Osteoblast (primary cell): ENCODE results near the gene PROX2. TPM values are rescaled to one million over a fixed set of nuclear protein-coding genes. Genes with fewer than 3 reads are reported as not detected.

Source experiments
- DNase-seq: peaks from one replicate; pipeline ENCODE4 v3.0.0; 2011; ENCODE audit warnings: low spot score, mixed read lengths; ENCODE audit not compliant: insufficient read length; ENCODE audit errors: missing footprints
- H2AFZ ChIP-seq: 2 replicates; pipeline ENCODE4 v1.6.0; 2011; ENCODE audit warnings: mild to moderate bottlenecking, low read length
- H3K27ac ChIP-seq: 2 replicates; pipeline ENCODE4 v1.5.1; 2011; ENCODE audit warnings: mild to moderate bottlenecking, low read depth, low read length, moderate library complexity
- H3K27me3 ChIP-seq: 2 replicates; pipeline ENCODE4 v1.6.0; 2012; ENCODE audit warnings: mild to moderate bottlenecking, control low read depth, inconsistent platforms, low read length, moderate library complexity; ENCODE audit not compliant: insufficient read depth
- H3K36me3 ChIP-seq: 2 replicates; pipeline ENCODE4 v1.5.1; 2011; ENCODE audit warnings: mild to moderate bottlenecking, low read length, control low read depth, moderate library complexity; ENCODE audit not compliant: insufficient read depth
- H3K4me1 ChIP-seq: 2 replicates; pipeline ENCODE4 v1.5.1; 2011; ENCODE audit warnings: mild to moderate bottlenecking, low read length, control low read depth, moderate library complexity; ENCODE audit not compliant: insufficient read depth
- H3K4me2 ChIP-seq: 2 replicates; pipeline ENCODE4 v1.6.0; 2011; ENCODE audit warnings: mild to moderate bottlenecking, low read length; ENCODE audit not compliant: insufficient read depth
- H3K4me3 ChIP-seq: fragments of 200-600 bp; sonication (generic); 3 replicates; pipeline ENCODE4 v1.5.1; 2012; ENCODE audit warnings: mild to moderate bottlenecking, low read length, inconsistent platforms; ENCODE audit not compliant: insufficient read depth
- H3K79me2 ChIP-seq: 2 replicates; pipeline ENCODE4 v1.6.0; 2012; ENCODE audit warnings: mild to moderate bottlenecking, low read length, control low read depth, inconsistent platforms; ENCODE audit not compliant: insufficient read depth
- H3K9me3 ChIP-seq: 2 replicates; pipeline ENCODE4 v1.5.1; 2011; ENCODE audit warnings: low read depth, low read length, control low read depth
- H4K20me1 ChIP-seq: 2 replicates; pipeline ENCODE4 v1.6.0; 2012; ENCODE audit warnings: mild to moderate bottlenecking, low read length, control low read depth; ENCODE audit not compliant: insufficient read depth
- total RNA-seq: library from RNA; depleted of rRNA; stranded (reverse); fragments of >200 nt; gene quantifications from 2 replicates; pipeline ENCODE4 v1.2.3, GENCODE V29; 2012
- TF ChIP-seq, protein P1 (sequence below): IDR thresholded peaks from 2 replicates; pipeline ENCODE4 v1.5.1; 2011; ENCODE audit warnings: mild to moderate bottlenecking, low read depth, low read length, moderate library complexity; ENCODE audit errors: extremely low read depth

The PROX2 gene
- total RNA-seq, 1 donor, result not detected

- Histone ChIP-seq H3K36me3 (peaks cover 4% of the 10 kb centered on the region), H3K27me3 (no peaks in the 10 kb centered on the region), H3K79me2 (peaks cover 51% of the 10 kb centered on the region), H3K27ac (peak overlapping the region; percentile 90), H2AFZ (peak overlapping the region; percentile 94), H3K4me3 (peak overlapping the region; percentile 93), H3K9me3 (no peaks in the 10 kb centered on the region), H3K4me2 (peak overlapping the region; percentile 88), H4K20me1 (peaks cover 37% of the 10 kb centered on the region), H3K4me1 (peaks cover 45% of the 10 kb centered on the region)
- TF ChIP-seq, protein P1, sequence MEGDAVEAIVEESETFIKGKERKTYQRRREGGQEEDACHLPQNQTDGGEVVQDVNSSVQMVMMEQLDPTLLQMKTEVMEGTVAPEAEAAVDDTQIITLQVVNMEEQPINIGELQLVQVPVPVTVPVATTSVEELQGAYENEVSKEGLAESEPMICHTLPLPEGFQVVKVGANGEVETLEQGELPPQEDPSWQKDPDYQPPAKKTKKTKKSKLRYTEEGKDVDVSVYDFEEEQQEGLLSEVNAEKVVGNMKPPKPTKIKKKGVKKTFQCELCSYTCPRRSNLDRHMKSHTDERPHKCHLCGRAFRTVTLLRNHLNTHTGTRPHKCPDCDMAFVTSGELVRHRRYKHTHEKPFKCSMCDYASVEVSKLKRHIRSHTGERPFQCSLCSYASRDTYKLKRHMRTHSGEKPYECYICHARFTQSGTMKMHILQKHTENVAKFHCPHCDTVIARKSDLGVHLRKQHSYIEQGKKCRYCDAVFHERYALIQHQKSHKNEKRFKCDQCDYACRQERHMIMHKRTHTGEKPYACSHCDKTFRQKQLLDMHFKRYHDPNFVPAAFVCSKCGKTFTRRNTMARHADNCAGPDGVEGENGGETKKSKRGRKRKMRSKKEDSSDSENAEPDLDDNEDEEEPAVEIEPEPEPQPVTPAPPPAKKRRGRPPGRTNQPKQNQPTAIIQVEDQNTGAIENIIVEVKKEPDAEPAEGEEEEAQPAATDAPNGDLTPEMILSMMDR, result no peak
- DNase-seq, result peak; percentile 87
Measured at GRCh38 chr14:74882103-74882920, 6.4 kb upstream of the PROX2 start.

GRCh38 chr14:74881431-74882102 lies 5.6 kb upstream of the PROX2 start, which contains the start of gene DLST:
Gene DLST, plus strand, starts transcription at chr14:74881916. Its CDS starts 38 bp downstream, at chr14:74881954.
- no peaks in the 10 kb centered on the region for H3K9me3 ChIP-seq
- peaks cover 43% of the 10 kb centered on the region for H3K4me1 ChIP-seq
- DNase-seq, result peak; percentile 97

DNA sequence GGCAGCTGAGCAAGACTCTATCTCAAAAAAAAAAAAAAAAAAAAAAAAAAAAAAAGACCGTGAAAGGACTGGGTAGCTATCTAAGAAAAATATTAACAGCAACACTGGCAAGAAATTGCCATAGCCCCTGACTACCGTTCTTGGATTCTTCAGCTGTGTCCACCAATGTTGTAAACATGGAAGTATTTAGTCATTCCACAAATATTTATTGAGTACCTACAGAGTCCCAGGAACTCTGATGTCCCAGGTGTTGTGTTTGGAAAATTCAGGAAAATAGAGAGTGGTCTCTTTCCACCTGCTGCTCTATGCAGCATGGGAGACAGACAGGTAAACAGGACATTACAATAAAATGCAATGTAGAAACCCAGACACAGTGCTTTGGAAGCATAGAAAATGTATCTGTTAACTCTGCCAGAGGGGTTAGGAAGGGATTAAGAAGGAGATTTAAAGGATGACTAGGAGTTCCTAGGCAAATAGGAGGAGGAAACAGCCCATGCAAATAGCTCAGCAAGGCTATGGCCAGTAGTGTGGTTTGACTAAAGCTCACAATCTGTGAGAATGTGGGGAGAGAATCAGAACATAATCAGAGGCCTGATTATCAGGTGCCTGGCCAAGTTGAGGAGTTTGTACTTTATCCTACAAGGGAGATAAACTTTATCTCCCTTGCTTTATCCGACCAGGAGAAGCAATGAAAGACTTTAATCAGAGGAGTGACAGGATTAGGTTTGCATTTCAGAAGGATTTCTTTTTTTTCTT lies 3.7 kb upstream of the PROX2 start:
- no peak overlapping the region for H3K4me3 ChIP-seq
- no peak overlapping the region for H2AFZ ChIP-seq
- no peak overlapping the region for H3K27ac ChIP-seq
- no peaks in the 10 kb centered on the region for H3K36me3 ChIP-seq
- no peak overlapping the region for H3K4me2 ChIP-seq
- peaks cover 28% of the 10 kb centered on the region for H3K79me2 ChIP-seq
- peaks cover 30% of the 10 kb centered on the region for H3K4me1 ChIP-seq
- TF ChIP-seq, protein P1, result no peak
- peaks cover 19% of the 10 kb centered on the region for H4K20me1 ChIP-seq
- no peak for DNase-seq
- H3K9me3 ChIP-seq, result no peaks in the 10 kb centered on the region
- no peaks in the 10 kb centered on the region for H3K27me3 ChIP-seq

More at GRCh38 chr14:74881431-74882102, 5.6 kb upstream of the PROX2 start, which contains the start of gene DLST:
- Histone ChIP-seq H3K36me3 (no peaks in the 10 kb centered on the region), H4K20me1 (peaks cover 33% of the 10 kb centered on the region), H3K27ac (peak within 1 kb of the TSS; percentile 90), H3K27me3 (no peaks in the 10 kb centered on the region), H2AFZ (peak within 1 kb of the TSS; percentile 94), H3K4me3 (peak within 1 kb of the TSS; percentile 93), H3K4me2 (peak within 1 kb of the TSS; percentile 88), H3K79me2 (peaks cover 44% of the 10 kb centered on the region)
- TF ChIP-seq, protein P1, result no peak
